GM12873 (cell line): ENCODE results near the gene CFAP221.

Experiments used
- TF ChIP-seq, protein P1 (sequence below): IDR thresholded peaks from 2 replicates; pipeline ENCODE4 v1.5.1; 2012; ENCODE audit warnings: low read depth, mild to moderate bottlenecking, moderate library complexity, low read length, control low read depth; ENCODE audit not compliant: insufficient read depth; ENCODE audit errors: missing control alignments

CFAP221 gene

GRCh38 chr2:119681868-119682220 is 137.6 kb downstream of the CFAP221 start:
- TF ChIP-seq, protein P1, sequence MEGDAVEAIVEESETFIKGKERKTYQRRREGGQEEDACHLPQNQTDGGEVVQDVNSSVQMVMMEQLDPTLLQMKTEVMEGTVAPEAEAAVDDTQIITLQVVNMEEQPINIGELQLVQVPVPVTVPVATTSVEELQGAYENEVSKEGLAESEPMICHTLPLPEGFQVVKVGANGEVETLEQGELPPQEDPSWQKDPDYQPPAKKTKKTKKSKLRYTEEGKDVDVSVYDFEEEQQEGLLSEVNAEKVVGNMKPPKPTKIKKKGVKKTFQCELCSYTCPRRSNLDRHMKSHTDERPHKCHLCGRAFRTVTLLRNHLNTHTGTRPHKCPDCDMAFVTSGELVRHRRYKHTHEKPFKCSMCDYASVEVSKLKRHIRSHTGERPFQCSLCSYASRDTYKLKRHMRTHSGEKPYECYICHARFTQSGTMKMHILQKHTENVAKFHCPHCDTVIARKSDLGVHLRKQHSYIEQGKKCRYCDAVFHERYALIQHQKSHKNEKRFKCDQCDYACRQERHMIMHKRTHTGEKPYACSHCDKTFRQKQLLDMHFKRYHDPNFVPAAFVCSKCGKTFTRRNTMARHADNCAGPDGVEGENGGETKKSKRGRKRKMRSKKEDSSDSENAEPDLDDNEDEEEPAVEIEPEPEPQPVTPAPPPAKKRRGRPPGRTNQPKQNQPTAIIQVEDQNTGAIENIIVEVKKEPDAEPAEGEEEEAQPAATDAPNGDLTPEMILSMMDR, result no peak

DNA sequence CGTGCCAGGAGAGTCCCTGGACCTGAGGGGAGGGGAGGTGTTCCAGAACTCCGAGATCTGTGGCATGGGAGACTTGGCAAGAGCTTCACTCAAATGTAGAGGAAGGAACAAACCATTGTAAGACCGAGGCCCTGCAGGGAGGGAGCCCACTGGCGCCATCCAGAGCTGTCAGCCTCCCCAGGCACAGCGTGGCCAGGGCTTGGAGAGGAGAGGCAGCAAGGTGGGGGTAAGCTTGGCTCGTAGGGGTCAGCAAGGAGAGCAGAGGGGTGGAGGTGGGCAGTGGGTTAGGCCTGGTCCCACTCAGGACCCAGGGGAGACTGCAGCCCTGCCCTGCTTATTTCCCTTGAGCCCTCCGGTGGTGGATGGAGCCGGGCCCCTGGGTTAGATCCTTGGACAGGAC is 138.3 kb downstream of the CFAP221 start:
- TF ChIP-seq, protein P1, result no peak

DNA sequence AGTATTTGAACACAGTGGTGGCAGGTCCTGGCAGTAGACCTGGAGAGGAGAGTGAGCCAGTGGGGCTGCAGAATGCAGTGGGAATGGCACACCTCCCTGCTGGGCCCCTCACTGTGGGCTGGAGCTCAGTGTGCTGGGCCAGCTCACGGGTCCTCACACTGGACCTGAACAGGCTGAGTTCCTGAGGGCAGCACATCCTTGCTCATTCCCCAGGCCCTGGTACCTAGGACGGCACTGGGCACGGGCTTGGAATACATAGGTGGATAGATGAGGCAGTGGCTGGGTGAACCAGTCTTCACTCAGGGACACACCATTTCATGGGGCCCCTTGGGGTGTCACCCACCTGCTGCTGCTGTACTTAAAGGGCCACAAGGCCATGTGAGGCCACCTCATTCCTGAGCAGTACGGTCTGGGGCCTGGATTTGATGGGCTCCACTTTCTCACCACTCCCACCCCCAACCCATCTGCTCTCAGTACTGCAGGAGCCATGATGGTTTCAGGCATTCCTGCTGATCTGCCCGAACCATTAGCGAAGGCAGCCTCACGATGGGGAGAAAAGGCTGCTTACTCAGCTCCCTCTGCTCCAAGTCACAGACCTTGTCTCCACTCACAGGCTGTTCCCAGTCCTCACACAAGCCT is 138.9 kb downstream of the CFAP221 start:
- TF ChIP-seq, protein P1, result no peak

GRCh38 chr2:119683713-119684443 is 139.6 kb downstream of the CFAP221 start:
- TF ChIP-seq, protein P1, result no peak

GRCh38 chr2:119684518-119684917 is 140.3 kb downstream of the CFAP221 start:
- TF ChIP-seq, protein P1, result no peak

DNA sequence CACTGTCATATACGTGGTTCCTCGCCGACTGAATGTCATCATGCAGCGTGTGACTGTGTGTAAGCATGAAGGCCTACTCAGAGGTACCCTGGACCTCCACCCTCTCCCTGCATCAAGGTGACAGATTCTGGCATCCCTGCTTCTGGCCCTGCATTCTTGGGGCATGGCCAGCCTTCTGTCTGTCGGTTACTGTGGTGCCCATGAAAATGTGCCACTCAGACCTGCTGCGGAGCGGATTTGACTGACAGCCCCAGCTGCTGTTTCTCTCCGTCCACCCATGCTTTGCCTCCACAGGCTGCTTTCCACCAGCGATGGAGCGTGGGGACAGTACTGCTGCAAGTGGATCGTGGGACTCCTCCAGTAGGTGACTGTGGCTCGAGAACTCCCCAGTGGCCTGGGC is 144.4 kb downstream of the CFAP221 start:
- TF ChIP-seq, protein P1, result no peak

DNA sequence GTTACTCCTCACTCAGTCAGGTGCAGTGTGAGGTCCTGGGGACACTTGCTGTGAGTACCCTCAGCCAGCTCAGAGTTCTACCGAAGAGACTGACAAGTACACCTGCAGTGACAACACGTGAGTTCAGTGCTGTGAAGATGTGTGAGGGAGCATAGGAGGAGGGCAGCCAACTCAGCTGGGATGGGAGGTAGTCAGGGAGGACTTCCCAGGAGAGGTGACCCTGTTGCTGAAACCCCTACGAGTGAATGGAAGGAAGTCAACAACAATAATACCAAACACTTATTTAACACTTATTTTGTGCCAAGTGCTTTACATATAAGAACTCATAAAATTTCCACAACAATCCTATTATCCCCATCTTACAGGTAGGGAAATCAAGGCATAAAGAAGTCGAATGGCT is 145.0 kb downstream of the CFAP221 start:
- TF ChIP-seq, protein P1, result no peak
